Measurements from ENCODE around the gene VIM. TPM values are rescaled to one million over a fixed set of nuclear protein-coding genes. Genes with fewer than 3 reads are reported as not detected.
"Not testable (repeated sequence)": the region's sequence is repeated elsewhere in the genome, so short reads cannot be mapped to it uniquely, and the experiment has no call there.

The VIM gene
- total RNA-seq, 2 donors from 2014 or later, result 934 to 1,097 TPM

GRCh38 chr10:17241611-17242333 is 13.7 kb downstream of the VIM start:
- ATAC-seq, result no peak
- intact Hi-C loops (cut with DNase I), result no loop called here
- DNase-seq, result no peak

GRCh38 chr10:17244700-17245365 is 16.8 kb downstream of the VIM start:
- no peak for DNase-seq
- ATAC-seq, result no peak
- intact Hi-C loops (cut with DNase I), result no loop called here

- ATAC-seq (no peak), DNase-seq (no peak)
- intact Hi-C loops (cut with DNase I), result no loop called here
Observed at GRCh38 chr10:17247210-17247609, 19.2 kb downstream of the VIM start.

- no peak for ATAC-seq
- no peak for DNase-seq
- intact Hi-C loops (cut with DNase I), result no loop called here
Observed at GRCh38 chr10:17248964-17249363, 20.9 kb downstream of the VIM start.

- DNase-seq, result no peak
- intact Hi-C loops (cut with DNase I), result no loop called here
Observed at GRCh38 chr10:17249820-17250219, 21.8 kb downstream of the VIM start.

GRCh38 chr10:17250736-17251135 is 22.7 kb downstream of the VIM start:
- DNase-seq, result no peak
- peak in 1 of 2 donors; percentile 22 for ATAC-seq
- intact Hi-C loops (cut with DNase I), result no loop called here

More at GRCh38 chr10:17249820-17250219, 21.8 kb downstream of the VIM start:
- no peak for ATAC-seq

GRCh38 chr10:17254543-17255050 is 26.6 kb downstream of the VIM start:
- intact Hi-C loops (cut with DNase I), result loop anchor here in 1 of 2 donors (5.0 kb wide), 1 partner anchor 412 kb away; no protein-coding TSS in a partner anchor
- DNase-seq, ATAC-seq: not testable (repeated sequence)

- intact Hi-C loops (cut with DNase I), result loop anchor here in 1 of 2 donors (5.0 kb wide), 1 partner anchor 413 kb away; no protein-coding TSS in a partner anchor
- no peak for ATAC-seq
- DNase-seq, result no peak
Observed at GRCh38 chr10:17255512-17255911, 27.5 kb downstream of the VIM start.

- intact Hi-C loops (cut with DNase I), result loop anchor here (2.0 to 5.0 kb wide), 2 partner anchors 414 to 427 kb away; no protein-coding TSS in a partner anchor
- ATAC-seq (peak in 1 of 2 donors; percentile 22), DNase-seq (no peak)
Observed at GRCh38 chr10:17256051-17256450, 28.0 kb downstream of the VIM start.

- intact Hi-C loops (cut with DNase I), result loop anchor here (1.0 to 5.0 kb wide), 3 partner anchors 413 to 428 kb away; no protein-coding TSS in a partner anchor
- ATAC-seq (no peak), DNase-seq (no peak)
Observed at GRCh38 chr10:17256627-17257026, 28.6 kb downstream of the VIM start.

- intact Hi-C loops (cut with DNase I), result loop anchor here (1.0 to 5.0 kb wide), 3 partner anchors 414 to 429 kb away; no protein-coding TSS in a partner anchor
Observed at GRCh38 chr10:17257466-17258321, 29.7 kb downstream of the VIM start.

GRCh38 chr10:17262502-17262901 is 34.5 kb downstream of the VIM start:
- intact Hi-C loops (cut with DNase I), result loop anchor here in 1 of 2 donors (10.0 kb wide), 1 partner anchor 162 kb away; no protein-coding TSS in a partner anchor
- no peak for ATAC-seq

More at GRCh38 chr10:17257466-17258321, 29.7 kb downstream of the VIM start:
- ATAC-seq, result peak; percentile 86 to 90
- DNase-seq, result peak; percentile 28

GRCh38 chr10:17263580-17263979 is 35.5 kb downstream of the VIM start:
- no peak for ATAC-seq
- intact Hi-C loops (cut with DNase I), result loop anchor here in 1 of 2 donors (10.0 kb wide), 1 partner anchor 161 kb away; no protein-coding TSS in a partner anchor
- DNase-seq, result no peak

More at GRCh38 chr10:17262502-17262901, 34.5 kb downstream of the VIM start:
- DNase-seq, result no peak

GRCh38 chr10:17265468-17265867 is 37.4 kb downstream of the VIM start:
- DNase-seq (no peak), ATAC-seq (no peak)
- intact Hi-C loops (cut with DNase I), result loop anchor here in 1 of 2 donors (10.0 kb wide), 1 partner anchor 159 kb away; no protein-coding TSS in a partner anchor

- ATAC-seq, DNase-seq: not testable (repeated sequence)
- intact Hi-C loops (cut with DNase I), result loop anchor here in 1 of 2 donors (10.0 kb wide), 1 partner anchor 158 kb away; no protein-coding TSS in a partner anchor
Observed at GRCh38 chr10:17266549-17266948, 38.5 kb downstream of the VIM start.

- DNase-seq, result no peak
- intact Hi-C loops (cut with DNase I), result no loop called here
- ATAC-seq, result no peak
Observed at GRCh38 chr10:17272648-17273047, 44.6 kb downstream of the VIM start.

GRCh38 chr10:17273403-17273802 is 45.4 kb downstream of the VIM start:
- intact Hi-C loops (cut with DNase I), result no loop called here
- ATAC-seq (peak in 1 of 2 donors; percentile 24), DNase-seq (no peak)

- intact Hi-C loops (cut with DNase I), result no loop called here
- DNase-seq (no peak), ATAC-seq (no peak)
Observed at GRCh38 chr10:17276756-17277424, 48.8 kb downstream of the VIM start.

All from left cardiac atrium (tissue), 4 donors.